Cardiac septum (tissue), 1 donor: ENCODE measurements around the gene ACOX2. TPM values are rescaled to one million over a fixed set of nuclear protein-coding genes. Genes with fewer than 3 reads are reported as not detected.

Experiments
- DNase-seq: peaks from one replicate; pipeline ENCODE4 v3.0.0-alpha.2; 2020; ENCODE audit warnings: low spot score
- intact Hi-C: fragments of 100-400 bp; cut with DNase I; formaldehyde crosslinking; loops from one replicate; pipeline ENCODE4 v1.14.0; 2022
- total RNA-seq: library from RNA; stranded (reverse); fragmentation: NEBNext Ultra II Directional; extraction: Animal tissue kit (Norgen Biotek cat#: 25700); gene quantifications from one replicate; pipeline ENCODE4 v1.2.1, GENCODE V29; 2021
- donor health status: DM: no; HTN: no; CAD: no.

ACOX2 gene
- total RNA-seq, 1 donor from 2014 or later: 31.2 TPM

- DNase-seq: peak; percentile 69
- intact Hi-C loops: loop anchor here (10.0 kb wide), 1 partner anchor 325 kb away; no protein-coding TSS in a partner anchor
These were observed 32.5 kb upstream of the ACOX2 start for GRCh38 chr3:58569287-58570001.

- intact Hi-C loops: loop anchor here (1.0 kb wide), 1 partner anchor 61 kb away; no protein-coding TSS in a partner anchor
- DNase-seq: peak; percentile 88
These were observed 31.7 kb upstream of the ACOX2 start for GRCh38 chr3:58568572-58569286.

DNA sequence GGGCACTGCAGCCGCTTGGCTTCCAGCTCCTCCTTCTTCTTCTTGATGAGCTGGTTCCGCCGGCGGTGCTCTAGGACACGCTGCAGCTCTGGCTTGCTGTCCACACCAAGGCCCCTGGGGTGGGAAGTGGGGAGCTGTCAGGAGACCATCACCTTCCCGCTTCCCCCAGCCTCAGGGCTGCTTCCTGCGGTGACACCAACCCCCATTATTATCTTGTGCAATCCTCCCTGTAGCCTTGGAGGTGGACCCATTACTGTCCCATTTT is 30.2 kb upstream of the ACOX2 start:
- intact Hi-C loops: no loop called here
- DNase-seq: no peak

- intact Hi-C loops: no loop called here
- DNase-seq: peak; percentile 68
These were observed 29.6 kb upstream of the ACOX2 start for GRCh38 chr3:58566398-58567250.

- peak; percentile 60 for DNase-seq
- intact Hi-C loops: no loop called here
These were observed 28.8 kb upstream of the ACOX2 start for GRCh38 chr3:58565621-58566397.

DNA sequence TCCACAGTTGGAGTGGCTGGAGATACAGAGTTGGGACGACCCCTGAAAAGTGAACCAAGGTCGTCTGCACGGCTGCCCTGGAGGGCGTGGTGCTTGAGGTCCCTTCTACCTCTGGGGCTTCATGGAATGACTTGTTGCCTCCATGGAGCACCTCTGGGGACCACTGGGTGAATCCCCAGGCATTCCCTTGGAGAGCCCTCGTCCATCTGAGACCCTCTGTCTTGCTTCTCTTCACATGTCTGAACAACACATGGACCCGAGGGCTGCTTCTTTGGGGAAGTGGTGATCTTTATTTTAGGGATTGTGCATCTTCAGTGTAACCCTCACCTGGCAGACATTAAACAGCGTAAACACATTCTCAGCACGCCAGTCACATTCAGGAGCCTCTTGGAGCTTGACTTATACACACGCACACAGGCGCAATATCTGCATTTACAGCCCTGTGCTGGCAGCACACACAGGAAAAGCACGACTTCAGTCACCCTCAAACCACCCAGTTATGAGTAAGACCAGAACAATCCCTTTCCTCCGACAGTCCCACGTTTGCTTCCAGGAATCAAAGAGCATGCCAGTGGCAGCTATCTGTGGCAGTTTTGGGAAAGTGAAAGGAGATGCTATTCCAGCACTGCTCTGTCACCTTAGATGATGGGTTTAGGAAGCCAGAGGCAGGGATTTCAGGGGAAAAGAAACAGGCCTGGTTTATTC is 27.6 kb upstream of the ACOX2 start:
- peak; percentile 73 for DNase-seq

GRCh38 chr3:58564054-58564453 is 27.1 kb upstream of the ACOX2 start:
- intact Hi-C loops: no loop called here
- no peak for DNase-seq

More for the DNA sequence above, 27.6 kb upstream of the ACOX2 start:
- intact Hi-C loops: no loop called here

DNA sequence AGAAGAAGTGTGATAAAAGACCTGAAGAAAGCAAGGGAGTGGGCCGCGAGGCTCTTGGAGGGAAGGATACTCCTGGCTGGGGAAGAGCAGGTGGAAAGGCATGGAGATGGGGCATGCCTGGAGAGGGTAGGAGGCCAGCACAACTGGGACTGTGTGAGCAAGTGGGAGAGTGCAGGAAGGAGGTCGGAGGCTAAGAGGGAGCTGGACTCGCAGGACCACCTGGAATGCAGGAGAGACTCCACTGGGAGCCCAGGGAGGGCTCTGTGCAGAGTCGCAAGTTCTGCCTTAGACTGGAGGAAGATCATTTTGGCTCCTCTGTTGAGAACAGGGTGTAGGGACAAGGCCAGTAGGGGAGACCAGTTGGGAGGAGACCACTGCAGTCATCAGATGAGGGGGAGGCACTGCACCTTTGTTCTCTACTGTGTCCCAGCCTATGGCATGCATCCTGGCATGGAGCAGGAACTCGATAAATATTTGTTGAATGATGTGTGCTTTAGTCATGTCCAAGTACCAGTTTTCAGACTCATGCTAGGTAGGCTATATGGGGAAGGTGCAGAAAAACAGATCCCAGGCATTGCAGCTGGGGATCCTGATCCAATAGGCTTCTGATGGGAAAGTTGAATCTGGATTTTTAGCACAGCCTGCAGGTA is 26.5 kb upstream of the ACOX2 start:
- DNase-seq: peak; percentile 47
- intact Hi-C loops: no loop called here

DNA sequence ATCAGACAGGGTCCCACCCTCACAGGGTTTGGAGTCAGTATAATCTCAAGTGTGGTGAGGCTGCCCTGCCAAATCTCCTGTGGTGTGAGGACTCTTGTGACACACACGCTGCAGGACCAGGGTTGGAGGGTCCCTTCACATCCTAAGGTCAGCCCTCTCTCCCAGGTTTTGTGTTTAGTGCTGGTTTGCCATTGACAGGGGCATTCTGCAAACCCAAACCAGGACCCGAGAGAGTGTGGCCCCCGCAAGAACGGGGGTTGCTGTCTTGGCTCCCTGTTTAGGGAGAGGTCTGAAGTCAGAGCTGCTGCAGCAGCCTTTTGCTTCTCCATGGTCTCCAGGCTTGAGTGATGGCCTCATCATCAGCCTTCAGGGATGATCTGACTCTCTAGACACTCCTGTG is 25.5 kb upstream of the ACOX2 start:
- peak; percentile 63 for DNase-seq
- intact Hi-C loops: no loop called here

GRCh38 chr3:58560771-58561311 is 23.9 kb upstream of the ACOX2 start:
- intact Hi-C loops: no loop called here

GRCh38 chr3:58559586-58559985 is 22.6 kb upstream of the ACOX2 start:
- DNase-seq: peak; percentile 54
- intact Hi-C loops: no loop called here

More at GRCh38 chr3:58560771-58561311, 23.9 kb upstream of the ACOX2 start:
- no peak for DNase-seq

- no peak for DNase-seq
- intact Hi-C loops: no loop called here
These were observed 20.5 kb upstream of the ACOX2 start for GRCh38 chr3:58557491-58557890.

DNA sequence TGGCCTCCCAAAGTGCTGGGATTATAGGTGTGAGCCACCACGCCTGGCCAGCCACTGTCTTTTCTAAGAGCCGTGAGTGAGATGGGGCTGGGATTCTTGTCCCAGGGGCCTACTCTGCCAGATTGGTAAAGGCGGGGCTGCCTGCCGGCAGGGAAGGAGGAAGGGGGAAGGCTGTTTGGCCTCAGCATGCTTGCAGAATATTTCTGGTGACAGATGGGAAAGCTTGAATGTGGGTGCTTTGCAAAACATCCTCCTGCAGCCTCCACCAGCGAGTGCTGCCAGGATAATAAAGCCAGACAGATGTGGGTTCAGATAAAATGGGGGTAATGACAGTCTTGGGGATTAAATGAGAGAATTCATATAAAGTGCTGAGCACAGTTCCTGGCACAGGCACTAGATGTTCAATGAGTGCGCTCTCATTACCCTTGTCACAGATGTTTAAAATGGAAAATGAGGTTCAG is 19.8 kb upstream of the ACOX2 start:
- DNase-seq: no peak
- intact Hi-C loops: no loop called here

GRCh38 chr3:58556001-58556400 is 19.0 kb upstream of the ACOX2 start:
- intact Hi-C loops: no loop called here
- no peak for DNase-seq

GRCh38 chr3:58555203-58555602 is 18.2 kb upstream of the ACOX2 start:
- intact Hi-C loops: no loop called here
- DNase-seq: peak; percentile 17

DNA sequence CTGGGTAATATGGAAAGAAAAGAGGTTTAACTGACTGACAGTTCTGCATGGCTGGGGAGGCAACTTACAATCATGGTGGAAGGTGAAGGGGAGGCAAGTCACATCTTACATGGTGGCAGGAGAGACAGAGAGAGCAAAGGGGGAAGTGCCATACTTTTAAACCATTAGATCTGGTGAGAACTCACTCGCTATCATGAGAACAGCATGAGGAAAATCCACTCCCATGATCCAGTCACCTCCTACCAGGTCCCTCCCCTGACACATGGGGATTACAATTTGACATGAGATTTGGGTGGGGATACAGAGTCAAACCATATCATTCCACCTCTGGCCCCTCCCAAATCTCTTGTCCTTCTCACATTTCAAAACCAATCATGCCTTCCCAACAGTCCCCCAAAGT is 16.0 kb upstream of the ACOX2 start:
- intact Hi-C loops: no loop called here

DNA sequence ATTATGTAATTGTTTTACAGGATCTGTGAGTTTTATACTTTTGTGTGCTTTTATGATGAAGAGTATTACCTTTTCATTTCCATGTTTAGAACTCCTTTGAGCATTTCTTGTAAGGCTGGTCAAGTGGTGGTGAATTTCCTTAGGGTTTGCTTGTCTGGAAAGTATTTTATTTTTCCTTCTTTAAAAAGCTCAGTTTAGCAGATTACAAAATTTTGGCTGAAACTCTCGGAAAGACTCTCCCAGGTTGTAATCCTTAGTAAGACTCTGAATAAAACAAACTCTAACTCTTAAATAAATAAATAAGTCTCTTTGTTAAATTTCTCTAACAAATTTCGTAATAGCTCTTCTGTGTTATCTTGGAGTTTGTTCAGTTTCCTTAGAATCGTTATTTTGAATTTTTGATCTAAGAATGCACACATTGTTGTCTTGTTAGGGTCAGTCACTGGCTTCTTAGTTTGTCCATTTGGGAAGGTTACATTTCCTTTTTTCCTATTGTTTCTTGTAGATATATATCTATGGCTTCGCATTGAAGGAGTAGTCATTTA is 14.7 kb upstream of the ACOX2 start:
- no peak for DNase-seq

More for the DNA sequence above, 16.0 kb upstream of the ACOX2 start:
- DNase-seq: no peak

GRCh38 chr3:58544541-58544940 is 7.6 kb upstream of the ACOX2 start:
- intact Hi-C loops: no loop called here
- no peak for DNase-seq

More for the DNA sequence above, 14.7 kb upstream of the ACOX2 start:
- intact Hi-C loops: no loop called here
